Ovary (tissue), 3 donors: ENCODE results near the gene ZNF385C.

Experiments used
- POLR2A ChIP-seq: fragments of 450-650 bp; IDR thresholded peaks from one replicate; pipeline ENCODE4 v1.6.1; 2017; ENCODE audit warnings: antibody characterized with exemption, mild to moderate bottlenecking, moderate library complexity
- TF ChIP-seq, protein P1 (sequence below), 3 donors: fragments of 450-650 bp in 2 of 3; fragments of 200-600 bp in 1 of 3; IDR thresholded peaks; one replicate each; pipeline versions ENCODE4 v1.5.1 to v1.8.0; 2016 to 2022; ENCODE audit warnings: antibody characterized with exemption in 3 of 3, mild to moderate bottlenecking in 1 of 3
- donor health status: DM: no; HTN: no; CAD: no.

DNA sequence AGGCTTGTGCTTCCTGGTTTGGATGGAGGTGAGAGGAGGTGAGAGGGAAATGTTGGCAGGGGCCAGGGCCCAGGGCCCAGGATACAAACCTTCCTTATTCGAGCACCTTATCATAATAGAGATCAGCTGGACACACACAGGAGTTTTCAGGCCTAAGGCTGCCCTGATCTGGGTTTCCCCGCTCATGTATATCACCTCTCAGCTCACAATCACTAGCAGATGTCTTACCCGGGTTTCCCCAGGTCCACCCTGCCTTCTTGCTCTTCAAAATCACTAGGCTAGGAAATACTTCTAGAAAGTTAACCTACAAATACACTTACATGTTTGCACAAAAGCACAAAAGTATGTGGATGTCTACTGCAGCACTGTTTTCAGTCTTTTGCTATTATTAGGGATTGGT lies 28.6 kb upstream of the ZNF385C start:
- TF ChIP-seq, protein P1, sequence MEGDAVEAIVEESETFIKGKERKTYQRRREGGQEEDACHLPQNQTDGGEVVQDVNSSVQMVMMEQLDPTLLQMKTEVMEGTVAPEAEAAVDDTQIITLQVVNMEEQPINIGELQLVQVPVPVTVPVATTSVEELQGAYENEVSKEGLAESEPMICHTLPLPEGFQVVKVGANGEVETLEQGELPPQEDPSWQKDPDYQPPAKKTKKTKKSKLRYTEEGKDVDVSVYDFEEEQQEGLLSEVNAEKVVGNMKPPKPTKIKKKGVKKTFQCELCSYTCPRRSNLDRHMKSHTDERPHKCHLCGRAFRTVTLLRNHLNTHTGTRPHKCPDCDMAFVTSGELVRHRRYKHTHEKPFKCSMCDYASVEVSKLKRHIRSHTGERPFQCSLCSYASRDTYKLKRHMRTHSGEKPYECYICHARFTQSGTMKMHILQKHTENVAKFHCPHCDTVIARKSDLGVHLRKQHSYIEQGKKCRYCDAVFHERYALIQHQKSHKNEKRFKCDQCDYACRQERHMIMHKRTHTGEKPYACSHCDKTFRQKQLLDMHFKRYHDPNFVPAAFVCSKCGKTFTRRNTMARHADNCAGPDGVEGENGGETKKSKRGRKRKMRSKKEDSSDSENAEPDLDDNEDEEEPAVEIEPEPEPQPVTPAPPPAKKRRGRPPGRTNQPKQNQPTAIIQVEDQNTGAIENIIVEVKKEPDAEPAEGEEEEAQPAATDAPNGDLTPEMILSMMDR (IDR thresholded peaks at IDR 0.05): no peak
- TF ChIP-seq POLR2A: no peak
